NCI-H187 (cell line): ENCODE data around the gene GTF3C2.

Experiments
- DNase-seq, 2 experiments: peaks; one replicate each; lab custom pipeline; 2025; lab: John Stamatoyannopoulos, UW

The GTF3C2 gene

GRCh38 chr2:27297195-27297594 lies 59.4 kb downstream of the GTF3C2 start:
- no peak for DNase-seq

- DNase-seq: no peak
These were observed 60.1 kb downstream of the GTF3C2 start for GRCh38 chr2:27296481-27296880.

- no peak for DNase-seq
These were observed 61.6 kb downstream of the GTF3C2 start for GRCh38 chr2:27294928-27295327.

GRCh38 chr2:27291865-27292264 lies 64.7 kb downstream of the GTF3C2 start:
- DNase-seq: no peak

- DNase-seq: no peak
These were observed 66.0 kb downstream of the GTF3C2 start for GRCh38 chr2:27290549-27290948.

- DNase-seq: no peak
These were observed 68.0 kb downstream of the GTF3C2 start for GRCh38 chr2:27288610-27289009.

GRCh38 chr2:27285481-27285880 lies 71.1 kb downstream of the GTF3C2 start:
- DNase-seq: no peak

- no peak for DNase-seq
These were observed 71.6 kb downstream of the GTF3C2 start for GRCh38 chr2:27284996-27285395.

- no peak for DNase-seq
These were observed 73.7 kb downstream of the GTF3C2 start for GRCh38 chr2:27282892-27283291.

GRCh38 chr2:27281855-27282559 lies 74.6 kb downstream of the GTF3C2 start, which contains the start of gene TRIM54:
Gene TRIM54, plus strand, starts transcription at chr2:27282429. Its CDS starts 303 bp downstream, at chr2:27282732.
- no peak for DNase-seq

- DNase-seq: no peak
These were observed 75.1 kb downstream of the GTF3C2 start for GRCh38 chr2:27281442-27281841.

GRCh38 chr2:27280826-27281225 lies 75.7 kb downstream of the GTF3C2 start:
- no peak for DNase-seq

GRCh38 chr2:27278010-27278409 lies 78.6 kb downstream of the GTF3C2 start:
- no peak for DNase-seq
